Neural cell (in vitro differentiated cells): ENCODE measurements around the gene ITGA3.

Experiments used
- CTCF ChIP-seq: fragments of 450-650 bp; IDR thresholded peaks from 2 replicates; pipeline ENCODE4 v1.5.1; 2014; ENCODE audit warnings: antibody characterized with exemption, mild to moderate bottlenecking, moderate library complexity; ENCODE audit not compliant: poor library complexity, severe bottlenecking
- EZH2 ChIP-seq: fragments of 200-600, 300-800 bp; shearing (Covaris generic), sonication (generic); IDR thresholded peaks from 2 replicates; pipeline ENCODE4 v1.6.1; 2014; ENCODE audit warnings: antibody characterized with exemption, low read length, borderline replicate concordance, mild to moderate bottlenecking; ENCODE audit not compliant: insufficient read depth, poor library complexity, severe bottlenecking
- TAF1 ChIP-seq: IDR thresholded peaks from 2 replicates; pipeline ENCODE4 v1.6.1; 2012; ENCODE audit warnings: low read depth

- no peak for TF ChIP-seq CTCF
- TF ChIP-seq TAF1 = no peak
- TF ChIP-seq EZH2 = no peak
Measured at GRCh38 chr17:50080096-50080480, 24.2 kb downstream of the ITGA3 start.
